Subcutaneous abdominal adipose tissue (tissue), 5 donors: ENCODE results near the gene VTCN1.

Source experiments
- H3K27ac ChIP-seq: one replicate; pipeline ENCODE4 v1.7.0; 2013; ENCODE audit warnings: low read depth, mild to moderate bottlenecking, inconsistent platforms, low read length, moderate library complexity
- H3K27me3 ChIP-seq, 5 donors: one replicate each; pipeline ENCODE4 v1.7.0; 2013; ENCODE audit warnings: low read length in 5 of 5, inconsistent platforms in 1 of 5; ENCODE audit not compliant: control insufficient read depth in 5 of 5, insufficient read depth in 4 of 5
- H3K36me3 ChIP-seq, 5 donors: one replicate each; pipeline ENCODE4 v1.7.0; 2013; ENCODE audit warnings: low read length in 5 of 5; ENCODE audit not compliant: control insufficient read depth in 5 of 5, insufficient read depth in 5 of 5
- H3K4me1 ChIP-seq, 5 donors: one replicate each; pipeline ENCODE4 v1.7.0; 2013; ENCODE audit warnings: low read length in 5 of 5, mild to moderate bottlenecking in 3 of 5, moderate library complexity in 1 of 5; ENCODE audit not compliant: control insufficient read depth in 5 of 5, insufficient read depth in 5 of 5
- H3K4me3 ChIP-seq, 5 donors: one replicate each; pipeline ENCODE4 v1.7.0; 2013; ENCODE audit warnings: low read length in 5 of 5, low read depth in 1 of 5
- H3K9ac ChIP-seq, 5 donors: one replicate each; pipeline ENCODE4 v1.7.0; 2013; ENCODE audit warnings: low read length in 5 of 5, mild to moderate bottlenecking in 4 of 5, moderate library complexity in 3 of 5
- H3K9me3 ChIP-seq, 5 donors: one replicate each; pipeline ENCODE4 v1.7.0; 2013; ENCODE audit warnings: low read length in 5 of 5; ENCODE audit not compliant: control insufficient read depth in 5 of 5
- donor health status: healthy.
- donor health status: healthy.
- donor health status: healthy.
- donor health status: healthy.
- donor health status: healthy.

VTCN1 gene

GRCh38 chr1:117147856-117148588 lies 62.7 kb downstream of the VTCN1 start:
- Histone ChIP-seq H3K9ac (no peak overlapping the region), H3K9me3 (no peaks in the 10 kb centered on the region), H3K36me3 (no peaks in the 10 kb centered on the region), H3K4me1 (no peaks in the 10 kb centered on the region), H3K4me3 (no peak overlapping the region), H3K27me3 (peaks cover 0 to 4% (median 0%) of the 10 kb centered on the region in 5 donors), H3K27ac (no peak overlapping the region)

GRCh38 chr1:117147341-117147831 lies 63.3 kb downstream of the VTCN1 start:
- no peaks in the 10 kb centered on the region for H3K4me1 ChIP-seq
- no peak overlapping the region for H3K4me3 ChIP-seq

GRCh38 chr1:117146575-117147340 lies 64.0 kb downstream of the VTCN1 start:
- H3K9ac ChIP-seq, result no peak overlapping the region
- no peak overlapping the region for H3K27ac ChIP-seq
- H3K27me3 ChIP-seq, result peaks cover 0 to 4% (median 0%) of the 10 kb centered on the region in 5 donors
- H3K4me3 ChIP-seq, result no peak overlapping the region
- no peaks in the 10 kb centered on the region for H3K4me1 ChIP-seq
- no peaks in the 10 kb centered on the region for H3K9me3 ChIP-seq
- H3K36me3 ChIP-seq, result no peaks in the 10 kb centered on the region

More at GRCh38 chr1:117147341-117147831, 63.3 kb downstream of the VTCN1 start:
- no peaks in the 10 kb centered on the region for H3K36me3 ChIP-seq
- peaks cover 0 to 4% (median 0%) of the 10 kb centered on the region in 5 donors for H3K27me3 ChIP-seq
- no peak overlapping the region for H3K9ac ChIP-seq
- H3K9me3 ChIP-seq, result no peaks in the 10 kb centered on the region
- no peak overlapping the region for H3K27ac ChIP-seq

- no peak overlapping the region for H3K4me3 ChIP-seq
- no peaks in the 10 kb centered on the region for H3K36me3 ChIP-seq
- H3K27me3 ChIP-seq, result peaks cover 0 to 4% (median 0%) of the 10 kb centered on the region in 5 donors
- no peak overlapping the region for H3K27ac ChIP-seq
- H3K9ac ChIP-seq, result no peak overlapping the region
- no peaks in the 10 kb centered on the region for H3K4me1 ChIP-seq
- H3K9me3 ChIP-seq, result no peaks in the 10 kb centered on the region
Measured at GRCh38 chr1:117146072-117146471, 64.7 kb downstream of the VTCN1 start.

GRCh38 chr1:117143871-117144270 lies 66.9 kb downstream of the VTCN1 start:
- Histone ChIP-seq H3K36me3 (no peaks in the 10 kb centered on the region), H3K4me3 (no peak overlapping the region), H3K27ac (no peak overlapping the region), H3K9ac (no peak overlapping the region), H3K9me3 (no peaks in the 10 kb centered on the region), H3K27me3 (peaks cover 0 to 4% (median 0%) of the 10 kb centered on the region in 5 donors), H3K4me1 (no peaks in the 10 kb centered on the region)

GRCh38 chr1:117143172-117143571 lies 67.6 kb downstream of the VTCN1 start:
- Histone ChIP-seq H3K4me3 (no peak overlapping the region), H3K27me3 (peaks cover 0 to 4% (median 0%) of the 10 kb centered on the region in 5 donors), H3K4me1 (no peaks in the 10 kb centered on the region), H3K27ac (no peak overlapping the region), H3K9ac (no peak overlapping the region), H3K9me3 (no peaks in the 10 kb centered on the region), H3K36me3 (no peaks in the 10 kb centered on the region)

GRCh38 chr1:117142200-117142599 lies 68.5 kb downstream of the VTCN1 start:
- no peak overlapping the region for H3K27ac ChIP-seq
- H3K27me3 ChIP-seq, result peaks cover 0 to 4% (median 0%) of the 10 kb centered on the region in 5 donors
- no peak overlapping the region for H3K4me3 ChIP-seq
- no peak overlapping the region for H3K9ac ChIP-seq
- no peaks in the 10 kb centered on the region for H3K36me3 ChIP-seq
- H3K9me3 ChIP-seq, result no peaks in the 10 kb centered on the region
- H3K4me1 ChIP-seq, result no peaks in the 10 kb centered on the region

- H3K27me3 ChIP-seq, result no peaks in the 10 kb centered on the region
- no peak overlapping the region for H3K27ac ChIP-seq
- H3K9ac ChIP-seq, result no peak overlapping the region
- H3K4me3 ChIP-seq, result no peak overlapping the region
- no peaks in the 10 kb centered on the region for H3K4me1 ChIP-seq
- H3K9me3 ChIP-seq, result no peaks in the 10 kb centered on the region
- H3K36me3 ChIP-seq, result no peaks in the 10 kb centered on the region
Measured at GRCh38 chr1:117138561-117138960, 72.2 kb downstream of the VTCN1 start.

- H3K27ac ChIP-seq, result no peak overlapping the region
- H3K4me1 ChIP-seq, result no peaks in the 10 kb centered on the region
- H3K36me3 ChIP-seq, result no peaks in the 10 kb centered on the region
- no peak overlapping the region for H3K9ac ChIP-seq
- H3K4me3 ChIP-seq, result no peak overlapping the region
- no peaks in the 10 kb centered on the region for H3K9me3 ChIP-seq
- no peaks in the 10 kb centered on the region for H3K27me3 ChIP-seq
Measured at GRCh38 chr1:117138106-117138505, 72.6 kb downstream of the VTCN1 start.

- Histone ChIP-seq H3K27ac (no peak overlapping the region), H3K4me1 (no peaks in the 10 kb centered on the region)
Measured at GRCh38 chr1:117137281-117137855, 73.4 kb downstream of the VTCN1 start.

More at GRCh38 chr1:117137281-117137855, 73.4 kb downstream of the VTCN1 start:
- H3K4me3 ChIP-seq, result no peak overlapping the region
- H3K9me3 ChIP-seq, result no peaks in the 10 kb centered on the region
- H3K9ac ChIP-seq, result no peak overlapping the region
- H3K36me3 ChIP-seq, result no peaks in the 10 kb centered on the region
- no peaks in the 10 kb centered on the region for H3K27me3 ChIP-seq
